ENCODE data around the gene JAZF1. TPM values are rescaled to one million over a fixed set of nuclear protein-coding genes. Genes with fewer than 3 reads are reported as not detected.

The JAZF1 gene
- total RNA-seq, 1 experiment from 2014 or later: 18.8 TPM

DNA sequence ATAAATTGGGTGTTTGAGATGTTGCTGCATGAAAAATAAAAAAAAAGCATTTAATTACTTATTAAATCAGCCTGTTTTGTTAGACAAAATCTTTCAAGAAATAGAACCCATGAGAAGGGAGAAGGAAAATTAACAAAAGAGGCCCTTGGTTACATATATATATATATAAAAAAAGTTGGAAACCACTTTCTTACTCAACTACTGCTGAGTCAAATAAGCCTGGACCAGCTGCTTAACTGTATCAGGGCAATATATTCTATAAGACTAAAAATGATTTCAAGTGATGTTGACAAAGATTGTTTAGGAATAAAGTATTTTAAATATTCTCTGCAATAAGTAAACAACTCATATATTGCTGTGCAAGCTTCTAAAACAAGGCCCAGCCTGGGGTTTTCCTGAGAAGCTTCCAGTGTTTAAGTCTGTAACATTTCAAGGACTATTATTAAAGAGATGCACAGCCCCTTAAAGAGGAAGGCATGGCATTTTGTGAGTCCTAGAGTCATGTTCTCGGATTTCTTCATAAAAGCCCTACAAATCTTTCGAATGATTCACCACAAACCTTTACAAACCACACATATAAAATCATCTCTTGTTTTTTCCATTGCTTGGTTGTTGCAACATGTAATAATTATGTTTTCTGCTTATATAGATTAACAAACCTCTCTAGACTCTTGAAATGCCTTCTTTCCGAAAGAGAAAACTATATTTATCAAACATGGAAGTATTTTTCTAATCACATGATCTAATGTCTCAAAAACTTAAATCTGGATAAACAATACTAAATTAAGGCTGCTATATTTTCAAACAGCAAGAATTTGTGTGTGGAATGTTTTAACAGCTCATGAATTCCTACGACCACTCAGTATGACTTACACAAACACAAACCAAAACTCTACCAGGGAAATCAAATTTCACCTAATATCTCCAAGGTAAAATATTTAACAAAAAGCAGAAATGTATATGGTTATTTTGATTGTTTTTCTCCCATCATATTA, 14.3 kb downstream of the JAZF1 start:
- DNase-seq (ENCODE audit: low spot score): peak; percentile 49

DNA sequence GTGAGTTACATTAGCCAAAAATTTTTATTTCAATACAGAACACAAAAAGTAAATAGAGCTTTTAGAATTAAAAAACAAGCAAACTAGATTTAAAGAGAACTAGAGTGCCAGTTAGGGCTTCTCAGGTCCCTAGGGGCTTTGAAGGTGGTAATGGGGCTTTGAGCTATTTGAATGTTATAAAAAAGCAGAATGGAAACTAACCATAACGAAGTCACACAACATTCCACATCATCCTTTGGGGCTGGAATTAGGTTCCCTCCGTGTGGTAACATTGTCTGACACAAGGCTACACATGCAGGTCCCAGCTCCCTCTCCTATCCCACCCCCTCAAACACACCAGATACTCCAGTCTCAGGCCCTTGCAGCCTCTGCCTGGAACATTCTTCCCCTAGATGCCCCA, 15.3 kb downstream of the JAZF1 start:
- no peak for DNase-seq (ENCODE audit: low spot score)

DNA sequence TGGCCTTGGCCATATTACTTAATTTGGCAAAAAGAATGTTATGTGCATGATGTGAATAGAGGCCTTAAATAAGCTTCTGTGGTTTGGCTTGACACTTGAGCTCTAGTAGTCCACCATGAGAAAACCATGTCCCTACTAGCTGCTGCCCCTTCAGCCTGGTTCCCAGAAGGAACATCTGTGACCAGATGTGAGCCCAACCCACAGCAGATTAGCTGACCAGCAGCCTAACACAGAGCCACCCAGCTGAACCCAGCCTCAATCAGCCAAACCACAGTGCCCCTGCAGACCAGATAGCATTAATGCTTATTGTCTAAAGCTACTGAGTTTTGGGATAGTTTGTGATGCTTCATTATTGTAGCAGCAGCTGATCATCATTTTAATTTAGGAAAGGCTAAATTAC, 16.6 kb downstream of the JAZF1 start:
- no peak for DNase-seq (ENCODE audit: low spot score)

DNA sequence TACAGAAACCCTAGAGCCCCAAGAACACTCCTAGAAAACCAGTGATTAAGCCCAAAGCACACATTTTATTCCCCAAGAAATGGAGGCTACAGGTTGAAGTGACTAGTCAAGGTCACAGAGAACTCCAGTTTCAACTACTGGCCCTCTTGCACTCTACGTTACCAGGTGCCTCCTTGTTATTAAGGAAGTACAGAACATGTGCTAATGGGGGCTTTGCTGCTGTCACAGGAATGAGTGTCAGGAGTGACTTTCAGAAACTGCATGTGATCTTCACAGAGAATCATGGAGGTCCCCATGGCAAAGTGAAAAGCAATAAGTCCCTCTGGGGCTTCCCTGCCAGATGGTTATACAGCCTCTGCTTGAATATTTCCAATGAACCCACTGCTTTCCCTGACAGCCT, 19.3 kb downstream of the JAZF1 start:
- DNase-seq (ENCODE audit: low spot score): no peak

DNA sequence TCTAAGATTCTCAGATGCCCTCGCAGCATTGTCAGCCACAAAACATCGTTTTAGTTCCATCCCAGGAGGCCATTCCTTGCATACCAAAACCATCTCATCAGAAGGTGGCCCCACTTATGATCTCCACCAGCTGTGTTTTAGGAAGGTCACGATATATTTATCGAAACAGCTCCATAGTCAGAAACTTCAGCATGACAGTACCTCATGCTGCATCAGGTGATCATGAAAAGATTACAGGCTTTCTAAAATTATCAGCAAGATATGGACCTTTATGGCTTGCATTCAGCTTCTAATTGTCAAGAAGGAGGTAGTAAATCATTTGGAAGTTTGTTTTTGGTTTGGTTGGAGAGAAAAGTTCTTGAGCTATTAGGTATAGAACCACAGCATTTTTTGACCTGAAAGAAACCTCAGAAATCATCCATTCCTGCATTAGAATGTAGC, 20.0 kb downstream of the JAZF1 start:
- DNase-seq (ENCODE audit: low spot score): peak; percentile 70

DNA sequence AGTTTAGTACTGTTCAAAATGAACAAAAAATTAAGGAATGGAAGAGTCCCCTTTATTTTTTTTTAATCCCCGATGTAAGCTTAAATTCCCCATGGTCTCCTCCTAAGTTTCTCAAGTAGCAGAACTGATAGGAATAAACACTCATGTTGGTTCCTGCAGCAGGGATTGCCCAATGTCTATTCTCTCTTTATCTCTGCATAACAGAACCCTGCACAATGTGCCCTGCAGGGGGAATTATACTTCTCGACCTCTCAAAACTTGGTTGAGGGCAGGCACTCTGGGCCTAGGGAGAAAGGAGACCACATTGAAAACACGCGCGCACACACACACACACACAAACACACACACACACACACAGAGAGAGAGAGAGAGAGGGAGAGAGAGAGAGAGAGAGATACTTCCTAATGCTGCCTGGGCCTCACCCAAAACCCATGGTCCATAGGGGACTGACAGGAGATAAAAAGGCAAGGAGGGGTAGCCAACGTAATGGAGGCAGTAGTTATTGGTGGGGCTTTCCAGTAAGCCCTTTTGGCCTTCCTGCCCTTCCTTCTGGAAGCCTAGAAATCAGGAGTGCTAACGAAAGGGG, 22.7 kb downstream of the JAZF1 start:
- DNase-seq (ENCODE audit: low spot score): no peak

DNA sequence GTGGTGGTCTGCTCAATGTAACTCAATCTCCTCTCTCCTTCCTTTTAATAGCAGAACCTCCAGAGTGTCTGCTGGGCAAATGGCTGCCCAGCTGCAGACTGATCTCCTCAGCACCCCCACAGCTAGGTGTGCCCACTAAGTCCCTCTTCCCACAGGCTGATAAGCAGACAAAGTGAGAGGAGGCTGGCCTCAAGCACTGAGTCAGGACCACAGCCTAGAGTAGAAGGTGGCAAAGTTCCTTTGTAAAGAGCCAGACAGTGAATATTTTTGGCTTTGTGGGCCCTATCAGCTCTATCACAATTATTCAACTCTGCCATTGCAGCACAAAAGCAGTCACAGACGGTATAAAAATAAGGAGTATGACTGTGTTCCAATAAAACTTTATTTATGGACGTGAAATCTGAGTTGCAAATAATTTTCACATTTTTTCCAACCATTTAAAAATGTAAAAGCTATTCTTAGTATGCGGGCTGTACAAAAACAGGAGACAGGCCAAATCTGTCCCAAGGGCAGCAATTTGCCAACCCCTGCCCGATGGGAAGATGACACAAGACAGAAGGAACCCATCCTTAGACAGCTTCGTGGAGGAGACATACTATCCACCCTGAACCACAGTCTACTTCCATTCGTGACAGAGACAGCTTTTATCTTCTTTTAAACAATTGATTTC, 23.4 kb downstream of the JAZF1 start:
- peak; percentile 34 for DNase-seq (ENCODE audit: low spot score)

DNA sequence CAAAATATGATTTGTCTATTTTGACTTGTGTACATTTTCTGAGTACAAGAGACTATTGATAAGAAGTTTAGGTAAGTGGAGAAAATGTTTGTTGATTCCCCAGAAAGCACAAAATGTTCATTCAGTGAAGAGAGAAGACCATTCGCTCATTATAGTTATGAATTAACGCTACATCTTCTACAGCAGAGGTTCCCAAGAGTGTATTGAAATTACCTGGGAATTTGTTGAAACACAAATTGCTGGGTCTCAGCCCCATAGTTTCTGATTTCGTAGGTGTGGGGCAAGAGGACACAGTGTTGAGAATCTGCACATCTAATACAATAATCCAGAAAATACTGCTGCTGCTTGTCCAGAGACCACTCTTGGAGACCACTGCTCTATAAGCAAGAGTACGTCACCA, 24.2 kb downstream of the JAZF1 start:
- no peak for DNase-seq (ENCODE audit: low spot score)

DNA sequence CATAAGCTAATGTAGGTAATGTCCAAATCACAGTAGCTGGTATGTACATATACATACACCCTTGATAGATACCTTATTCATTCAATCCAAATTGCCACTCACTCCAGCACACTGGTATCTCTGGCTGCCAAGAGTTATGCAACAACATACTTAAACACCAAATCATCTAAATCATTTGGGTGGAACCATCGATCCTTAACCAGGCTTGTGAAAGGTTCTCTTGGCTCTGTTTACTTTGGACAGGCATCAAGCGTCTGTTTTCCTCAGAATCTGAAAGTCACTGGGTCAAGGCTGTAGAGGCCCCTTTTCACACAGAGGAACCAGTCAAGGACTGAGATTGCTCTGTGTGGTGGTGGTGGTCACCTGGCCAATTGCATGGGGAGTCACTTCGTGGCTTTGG, 24.6 kb downstream of the JAZF1 start:
- DNase-seq (ENCODE audit: low spot score): no peak

DNA sequence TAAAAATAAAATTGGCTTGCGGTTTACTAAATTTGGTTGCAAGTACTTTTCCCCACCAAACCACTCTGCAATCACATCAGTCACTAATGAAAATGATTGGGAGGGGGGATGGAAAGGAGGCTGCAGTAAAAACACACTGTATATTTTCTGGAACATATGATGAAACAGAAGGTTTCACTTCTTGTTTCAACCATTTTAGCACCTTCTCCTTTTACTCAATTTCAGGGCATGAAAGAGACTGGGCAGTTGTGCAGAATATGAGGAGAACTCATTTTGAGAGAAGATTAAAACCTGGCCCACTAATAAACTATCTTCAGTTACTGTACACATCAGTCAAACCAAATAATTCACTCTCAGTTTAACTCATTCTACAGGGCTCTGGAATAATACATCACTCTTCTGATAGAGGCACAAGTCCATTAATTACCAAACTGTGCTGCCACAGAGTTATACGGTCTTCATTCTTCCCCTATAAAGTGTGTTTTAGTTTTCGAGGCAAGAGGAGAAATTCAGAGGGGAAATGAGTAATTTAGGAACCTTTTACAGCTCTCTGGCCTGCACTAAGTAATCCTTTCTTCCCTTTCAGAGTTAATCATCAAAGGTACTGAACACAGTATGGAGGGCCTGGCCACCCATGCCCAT, 25.5 kb downstream of the JAZF1 start:
- no peak for DNase-seq (ENCODE audit: low spot score)

DNA sequence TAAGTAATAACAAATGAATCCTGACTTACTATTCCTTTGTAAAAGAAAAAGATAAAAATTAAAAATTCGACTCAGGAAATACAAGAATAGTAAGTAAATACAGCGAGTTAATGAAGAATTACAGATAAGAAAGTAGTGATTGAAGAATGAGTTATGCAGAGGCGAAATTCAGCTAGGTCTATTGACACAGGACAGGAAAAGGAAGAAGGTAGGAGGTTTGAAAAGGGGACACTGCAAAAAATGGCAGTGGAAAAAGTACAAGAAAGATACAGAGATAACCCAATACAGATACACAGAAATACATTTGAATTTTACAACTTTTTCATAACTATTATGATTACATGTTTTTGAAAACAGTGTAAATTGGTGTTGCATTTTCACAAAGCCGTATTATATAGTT, 28.0 kb downstream of the JAZF1 start:
- DNase-seq (ENCODE audit: low spot score): no peak

DNA sequence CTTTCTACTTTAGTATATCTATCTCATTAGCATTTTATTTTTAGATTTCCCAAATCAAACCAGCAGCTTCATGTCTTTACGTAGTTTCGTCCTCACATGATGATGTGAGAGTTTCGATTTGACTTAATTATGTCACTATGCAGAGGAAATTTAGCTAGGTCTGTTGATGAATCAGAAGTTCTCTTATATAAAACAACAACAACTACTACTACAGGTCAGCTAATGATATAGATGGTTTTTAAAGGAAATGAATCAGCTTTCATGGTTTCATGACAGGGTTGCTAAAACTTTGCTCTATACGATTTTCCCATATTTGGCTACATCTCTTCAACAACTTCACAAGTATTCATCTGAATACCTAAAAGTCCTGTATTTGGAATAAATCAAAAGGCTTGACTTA, 28.6 kb downstream of the JAZF1 start:
- DNase-seq (ENCODE audit: low spot score): peak; percentile 78

DNA sequence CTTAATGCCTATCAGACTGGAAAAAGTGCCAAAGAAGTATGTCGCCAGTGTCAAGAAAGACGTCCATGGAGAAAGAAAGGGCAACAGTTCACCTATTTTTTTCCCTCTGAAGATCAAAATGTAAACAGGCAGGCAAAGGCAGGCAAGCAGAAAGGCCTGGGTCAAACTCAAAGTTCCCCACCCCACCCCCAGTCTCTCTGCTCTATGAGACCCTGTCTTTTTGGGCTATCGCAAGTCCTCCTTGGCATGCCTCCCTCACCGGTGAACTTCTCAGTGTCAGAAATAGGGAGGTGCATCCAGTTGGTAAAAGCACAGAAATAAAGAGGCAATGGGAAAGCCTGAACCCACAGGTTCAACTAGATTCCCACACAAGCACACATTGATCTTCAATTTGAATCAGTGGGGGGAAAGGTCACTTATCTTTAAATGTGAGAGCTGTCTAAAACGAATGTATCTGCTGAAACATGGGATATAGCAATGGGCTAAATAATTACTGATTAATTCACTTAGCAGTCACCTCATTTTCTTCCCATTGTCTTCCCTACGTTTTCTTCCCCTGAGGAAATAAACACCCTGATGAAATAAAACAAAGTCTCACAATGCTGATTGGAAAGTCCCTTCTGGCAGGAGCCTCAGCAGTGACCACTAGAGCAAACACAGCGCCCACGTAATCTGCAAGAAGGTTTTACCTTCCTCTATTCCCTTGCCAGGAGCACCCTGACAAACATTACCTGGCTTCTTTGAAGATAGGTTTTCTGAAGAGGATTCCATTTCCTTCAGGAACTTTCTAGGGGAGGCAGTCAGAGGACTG, 31.1 kb downstream of the JAZF1 start:
- DNase-seq (ENCODE audit: low spot score): no peak

DNA sequence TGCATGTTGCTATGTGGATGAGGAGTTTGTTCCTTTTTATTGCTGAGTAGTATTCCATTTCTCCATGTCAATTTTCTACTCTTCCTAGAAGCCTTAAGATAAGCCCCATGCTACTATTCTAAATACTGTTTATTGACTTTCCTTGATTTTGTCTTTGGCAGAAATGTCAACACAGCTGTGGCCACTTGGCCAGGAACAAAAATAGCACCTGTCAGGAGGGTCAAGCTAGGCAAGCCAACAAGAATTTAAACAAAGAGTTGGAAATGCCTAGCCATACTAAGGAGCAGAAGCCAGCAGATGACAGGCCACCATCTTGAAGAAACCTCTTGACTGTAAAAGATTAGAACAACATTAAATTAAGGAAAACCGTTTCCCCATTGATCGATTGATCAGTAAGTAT, 34.7 kb downstream of the JAZF1 start:
- DNase-seq (ENCODE audit: low spot score): no peak

DNA sequence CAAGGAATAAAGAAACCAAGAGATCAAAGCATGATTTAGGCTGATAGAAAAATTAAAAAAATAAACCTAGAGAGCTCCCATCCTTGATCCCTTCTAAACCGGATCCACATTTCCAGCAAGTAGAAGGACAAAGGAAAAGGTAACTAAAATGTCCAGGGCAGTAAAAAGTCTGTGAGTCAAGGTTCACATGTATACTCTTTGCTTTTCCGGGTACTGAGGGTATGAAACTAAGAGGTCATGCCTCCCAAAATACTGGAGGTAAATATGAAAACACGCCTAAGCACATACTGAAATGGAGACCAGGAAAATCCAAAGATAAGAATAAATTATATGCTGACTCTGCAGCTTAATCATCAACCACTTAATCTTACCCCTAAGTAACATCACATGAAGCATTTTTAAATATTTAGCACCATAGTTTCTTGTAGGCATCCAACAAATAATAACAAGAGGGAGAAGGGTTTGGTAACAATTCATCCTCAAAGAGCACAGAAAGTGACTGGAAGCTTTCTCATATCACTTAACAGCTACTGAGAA, 35.4 kb downstream of the JAZF1 start:
- DNase-seq (ENCODE audit: low spot score): no peak

DNA sequence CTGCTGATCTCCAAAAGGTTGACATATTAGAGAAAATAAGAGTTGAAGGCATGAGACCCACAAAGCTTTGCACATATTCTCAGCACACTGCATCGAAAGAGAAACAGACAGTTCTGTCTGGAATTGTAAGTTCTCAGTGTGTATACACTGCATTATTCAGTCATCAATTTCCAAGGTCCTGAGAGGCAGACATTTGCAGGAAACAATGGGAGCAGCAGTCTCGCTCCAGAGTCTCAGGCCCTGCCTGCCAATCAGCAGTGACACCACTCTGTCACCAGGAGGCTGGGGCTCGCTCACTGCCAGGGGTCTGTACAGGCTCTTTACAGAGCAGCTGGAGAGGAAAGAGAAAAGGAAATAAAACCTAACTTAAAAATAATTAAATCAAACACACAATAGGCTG, 36.3 kb downstream of the JAZF1 start:
- no peak for DNase-seq (ENCODE audit: low spot score)

DNA sequence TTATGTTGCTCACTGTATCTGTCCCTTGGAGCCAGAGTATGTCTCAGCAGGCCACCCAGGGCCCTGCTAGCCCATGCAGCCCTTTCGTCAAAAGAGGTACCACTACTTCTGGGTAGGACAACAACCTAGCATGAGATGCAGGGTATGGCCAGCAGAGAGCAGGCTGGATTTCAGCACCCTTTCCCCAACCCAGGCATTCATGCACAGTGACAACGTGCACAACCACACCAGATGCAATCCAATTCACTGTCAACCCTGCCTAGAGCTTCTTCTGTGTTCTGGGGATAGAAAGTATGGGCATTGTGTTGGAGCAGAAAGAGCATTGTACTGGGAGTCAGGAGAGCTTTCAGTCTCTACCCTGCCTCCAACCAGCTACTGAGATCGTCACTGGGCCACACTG, 37.9 kb downstream of the JAZF1 start:
- DNase-seq (ENCODE audit: low spot score): no peak

DNA sequence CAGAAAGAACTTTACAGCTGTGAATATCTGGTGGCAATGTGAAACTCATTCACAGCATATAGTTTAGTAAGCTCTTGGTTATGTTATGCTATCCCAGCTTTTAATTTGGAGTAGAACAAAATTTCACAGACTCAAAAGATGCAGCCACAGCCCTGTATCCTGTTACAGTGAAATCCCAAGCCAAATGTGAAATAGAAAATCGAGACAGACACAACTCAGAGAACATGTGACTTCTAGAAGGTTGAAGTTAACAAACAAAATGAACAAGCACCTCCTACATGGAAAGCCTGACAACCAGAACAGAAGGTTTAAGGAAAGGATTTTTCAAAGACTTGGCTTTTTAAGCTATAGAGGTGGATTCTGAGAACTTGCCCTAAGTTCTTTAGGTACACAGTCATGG, 39.6 kb downstream of the JAZF1 start:
- DNase-seq (ENCODE audit: low spot score): no peak

DNA sequence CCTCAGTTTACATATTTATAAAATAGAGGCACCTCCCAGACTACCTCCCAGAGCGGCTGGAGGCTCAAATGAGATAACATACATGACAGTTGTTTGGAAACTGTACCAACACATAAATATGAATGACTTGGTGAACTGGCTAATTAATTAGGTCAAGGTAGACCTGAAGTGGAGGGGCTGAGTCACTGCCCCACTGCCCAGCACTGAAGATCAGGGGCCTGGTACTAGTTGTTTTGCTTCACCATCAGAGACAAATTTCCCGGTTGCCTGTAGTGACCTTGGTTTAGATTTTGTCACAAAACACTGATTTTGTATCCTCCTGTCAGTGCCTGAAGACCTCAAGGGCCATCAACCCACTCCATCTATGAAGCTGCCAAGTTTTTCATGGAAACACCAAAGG, 41.8 kb downstream of the JAZF1 start:
- no peak for DNase-seq (ENCODE audit: low spot score)

DNA sequence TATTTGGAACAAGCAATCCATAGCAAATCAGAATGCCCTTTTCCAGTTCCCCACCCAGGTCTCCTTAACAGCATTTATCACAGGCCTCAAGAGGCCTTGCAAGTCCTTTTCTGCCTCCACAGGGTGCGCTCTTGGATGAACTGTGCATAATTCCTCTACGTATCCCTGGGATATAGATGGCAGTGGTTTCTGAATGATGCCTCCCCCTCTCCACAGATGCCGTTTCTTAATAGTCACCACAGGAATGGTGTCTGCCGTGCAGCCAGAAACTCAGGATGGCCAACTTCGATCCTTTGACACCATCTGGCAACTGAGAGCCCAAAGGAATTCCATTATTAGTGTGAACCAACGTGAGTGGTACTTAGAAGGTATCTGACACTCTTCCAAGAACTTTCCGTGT, 43.1 kb downstream of the JAZF1 start:
- DNase-seq (ENCODE audit: low spot score): no peak

DNA sequence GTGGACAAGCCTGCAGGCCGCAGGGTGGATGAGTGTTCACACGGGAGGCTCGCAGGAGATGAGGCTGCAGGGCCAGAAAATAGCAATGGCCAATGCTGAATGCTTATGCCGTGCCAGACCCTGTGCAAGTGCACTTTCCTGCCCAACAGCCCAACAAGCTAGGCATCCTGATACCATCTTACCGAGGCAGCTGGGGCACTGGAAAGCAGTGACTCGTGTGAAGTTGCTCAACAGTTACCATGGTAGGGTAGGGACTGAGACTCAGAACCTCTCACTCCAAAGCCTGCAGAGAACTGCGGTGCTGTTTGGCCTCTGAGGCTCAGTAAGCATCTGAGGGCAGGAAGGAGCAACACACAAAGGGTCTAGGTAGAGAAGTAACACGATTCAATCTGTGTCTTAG, 43.7 kb downstream of the JAZF1 start:
- no peak for DNase-seq (ENCODE audit: low spot score)
